HepG2 (cell line): ENCODE results near the gene BRAF.

Source experiments
- CREB1 ChIP-seq, 2 experiments: fragments of 450-650 bp in 1 of 2; IDR thresholded peaks; 2 replicates each; pipeline ENCODE4 v1.6.1; 2016 to 2017; ENCODE audit warnings: control low read depth in 1 of 2, mild to moderate bottlenecking in 1 of 2, missing compliant biosample characterization in 1 of 2, missing genetic modification characterization in 1 of 2
- EZH2 ChIP-seq: conservative IDR thresholded peaks from 2 replicates; pipeline ENCODE4 v1.6.1; 2012; ENCODE audit warnings: mild to moderate bottlenecking, low read depth, low read length, moderate library complexity
- HOXA5 ChIP-seq: sonication (generic); formaldehyde crosslinking; IDR thresholded peaks from 2 replicates; pipeline ENCODE4 v1.4.0; 2020; ENCODE audit warnings: missing genetic modification reagents
- POLR2A ChIP-seq, 2 experiments: IDR thresholded peaks; 2 replicates each; pipeline ENCODE4 v1.6.1; 2011; ENCODE audit warnings: low read depth in 2 of 2, low read length in 2 of 2, mild to moderate bottlenecking in 1 of 2, moderate library complexity in 1 of 2; ENCODE audit not compliant: insufficient read depth in 1 of 2
- ZBTB20 ChIP-seq: sonication (generic); formaldehyde crosslinking; IDR thresholded peaks from 2 replicates; pipeline ENCODE4 v1.8.1; 2023; ENCODE audit warnings: missing genetic modification reagents, low read depth, mild to moderate bottlenecking, borderline replicate concordance
- TF ChIP-seq, protein P1 (sequence below): sonication (generic); formaldehyde crosslinking; IDR thresholded peaks from 2 replicates; pipeline ENCODE4 v1.5.0; 2020; ENCODE audit warnings: mild to moderate bottlenecking, low read depth, missing genetic modification reagents, borderline replicate concordance

DNA sequence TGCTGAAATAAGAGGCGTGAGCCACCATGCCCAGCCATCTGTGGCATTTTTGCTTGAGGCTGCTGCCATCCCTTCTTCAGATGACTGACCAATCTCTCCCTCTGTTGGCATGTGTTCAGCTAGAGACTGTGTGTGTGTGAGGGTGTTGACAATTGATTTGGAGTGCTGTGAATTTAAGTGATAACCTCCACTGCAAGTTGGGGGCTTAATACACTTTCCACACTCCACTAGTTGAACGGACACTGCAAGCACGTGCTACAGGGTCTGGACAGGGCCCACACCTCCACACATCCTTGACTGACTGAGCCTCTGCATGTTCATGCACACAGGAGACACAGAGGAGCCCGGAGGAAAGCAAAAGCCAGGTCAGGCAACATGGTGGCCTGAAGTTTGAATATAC is 51.3 kb downstream of the BRAF start:
- TF ChIP-seq EZH2: no peak
- TF ChIP-seq, protein P1, sequence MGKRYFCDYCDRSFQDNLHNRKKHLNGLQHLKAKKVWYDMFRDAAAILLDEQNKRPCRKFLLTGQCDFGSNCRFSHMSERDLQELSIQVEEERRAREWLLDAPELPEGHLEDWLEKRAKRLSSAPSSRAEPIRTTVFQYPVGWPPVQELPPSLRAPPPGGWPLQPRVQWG (CRISPR knock-in tag): no peak
- TF ChIP-seq HOXA5 (CRISPR knock-in tag): no peak
- no peak for TF ChIP-seq CREB1 (IDR thresholded peaks at IDR 0.05)
- no peak for TF ChIP-seq CREB1 (CRISPR knock-in tag; IDR thresholded peaks at IDR 0.05)
- no peak for TF ChIP-seq ZBTB20 (CRISPR knock-in tag)
- no peak for TF ChIP-seq POLR2A (IDR thresholded peaks at IDR 0.05; ENCODE audit: insufficient read depth in 1 of 2, low read depth in 2 of 2, low read length in 2 of 2)
